OCI-LY3 (cell line): ENCODE results near the gene ZNF248.

Experiments
- CTCF ChIP-seq: fragments of 200-600, 300-600 bp; sonication (generic); IDR thresholded peaks from 2 replicates; pipeline ENCODE4 v1.5.1; 2014; ENCODE audit warnings: antibody characterized with exemption, low read length, low read depth
- EZH2phosphoT487 ChIP-seq: fragments of 200-600 bp; shearing (Covaris generic); IDR thresholded peaks from 2 replicates; pipeline ENCODE4 v1.6.1; 2018; ENCODE audit warnings: antibody characterized with exemption, mixed run types, low read depth

GRCh38 chr10:37748170-37748569 lies 109.2 kb downstream of the ZNF248 start:
- TF ChIP-seq CTCF (no peak), EZH2phosphoT487 (no peak)
